K562 (cell line): Measurements from ENCODE around the gene WWP2. TPM values are rescaled to one million over a fixed set of nuclear protein-coding genes. Genes with fewer than 3 reads are reported as not detected.

Experiments
- ATAC-seq: fragments of 200-7000 bp; cut with Tn5 transposase; 3 replicates; pipeline ENCODE4 v1.9.1; 2020; ENCODE audit warnings: moderate library complexity
- BruUV-seq: library from RNA; stranded (reverse); fragments of 400-500 nt; replicated peaks from 2 replicates; lab custom pipeline; 2021; lab: Mats Ljungman, UMichigan
- CTCF ChIA-PET: fragments of 300-600 bp; formaldehyde crosslinking; extraction: SDS; loops from one replicate; lab custom pipeline; 2021; ENCODE audit warnings: low intra/inter-chr PET ratio; lab: Yijun Ruan, JAX
- POLR2A ChIA-PET: fragments of 300-600, 350-650 bp; sonication (Branson Sonifier 250); formaldehyde crosslinking; extraction: SDS; loops from one replicate; lab custom pipeline; 2021; ENCODE audit warnings: antibody characterized with exemption, inconsistent platforms; lab: Yijun Ruan, JAX
- DNase-seq, 4 experiments: peaks; one replicate each; pipeline versions ENCODE4 v3.0.0 to v3.0.0-alpha.2; 2011 to 2018; ENCODE audit warnings: low spot score in 3 of 4, mixed read lengths in 3 of 4; ENCODE audit errors: extremely low read depth in 1 of 4
- FAIRE-seq: peaks from 2 replicates; lab custom pipeline; 2011; peaks lifted over from hg19 to GRCh38; lab: Jason Lieb, UNC
- H2AFZ ChIP-seq: 2 replicates; pipeline ENCODE4 v1.6.0; 2011; ENCODE audit warnings: low read depth, low read length, control low read depth, inconsistent platforms
- H3K27ac ChIP-seq: fragments of 200-600 bp; 3 replicates; pipeline ENCODE4 v1.8.0; 2011; ENCODE audit warnings: low read depth, mild to moderate bottlenecking, control low read depth, inconsistent platforms, low read length, moderate library complexity, mixed read lengths; ENCODE audit errors: extremely low read depth
- H3K27me3 ChIP-seq, 2 experiments: fragments of 300-600 bp in 1 of 2; 2 replicates in 1 of 2; 3 replicates in 1 of 2; pipeline versions ENCODE4 v1.6.0 to v1.8.0; 2011; ENCODE audit warnings: inconsistent platforms in 2 of 2, low read length in 2 of 2, mild to moderate bottlenecking in 1 of 2, mixed read lengths in 1 of 2, moderate library complexity in 1 of 2; ENCODE audit not compliant: control insufficient read depth in 2 of 2, insufficient read depth in 2 of 2
- H3K36me3 ChIP-seq: fragments of 300-600 bp; 3 replicates; pipeline ENCODE4 v1.8.0; 2011; ENCODE audit warnings: mild to moderate bottlenecking, low read length, inconsistent platforms; ENCODE audit not compliant: control insufficient read depth, insufficient read depth
- H3K4me1 ChIP-seq, 2 experiments: fragments of 200-600 bp in 1 of 2; replicated peaks in 1 of 2; 2 replicates in 1 of 2; 3 replicates in 1 of 2; pipeline versions ENCODE4 v1.5.1 to v1.8.0; 2011; ENCODE audit warnings: inconsistent platforms in 2 of 2, low read length in 2 of 2, mild to moderate bottlenecking in 1 of 2, mixed read lengths in 1 of 2, moderate library complexity in 1 of 2; ENCODE audit not compliant: control insufficient read depth in 2 of 2, insufficient read depth in 2 of 2
- H3K4me2 ChIP-seq: 2 replicates; pipeline ENCODE4 v1.6.1; 2011; ENCODE audit warnings: low read length, control low read depth, inconsistent platforms, mixed read lengths; ENCODE audit not compliant: insufficient read depth
- H3K4me3 ChIP-seq: fragments of 200-600 bp; sonication (generic), shearing (Covaris generic); 2 replicates; pipeline ENCODE4 v1.5.1; 2016; ENCODE audit warnings: control low read depth, inconsistent platforms
- H3K79me2 ChIP-seq: fragments of 200-600 bp; 3 replicates; pipeline ENCODE4 v1.8.0; 2011; ENCODE audit warnings: low read length, inconsistent platforms; ENCODE audit not compliant: control insufficient read depth, insufficient read depth
- H3K9ac ChIP-seq, 2 experiments: 2 replicates each; pipeline versions ENCODE4 v1.6.0 to v1.6.1; 2011; ENCODE audit warnings: low read depth in 2 of 2, low read length in 2 of 2, control low read depth in 1 of 2, inconsistent platforms in 1 of 2, mild to moderate bottlenecking in 1 of 2, mixed read lengths in 1 of 2; ENCODE audit not compliant: insufficient read depth in 1 of 2
- H3K9me1 ChIP-seq: one replicate; pipeline ENCODE4 v1.6.0; 2011; ENCODE audit warnings: inconsistent platforms, mild to moderate bottlenecking, low read length, moderate library complexity; ENCODE audit not compliant: control insufficient read depth, insufficient read depth
- H3K9me3 ChIP-seq: replicated peaks from 2 replicates; pipeline ENCODE4 v1.5.1; 2011; ENCODE audit warnings: low read depth, low read length, inconsistent platforms; ENCODE audit not compliant: control insufficient read depth, insufficient read depth
- H4K20me1 ChIP-seq: replicated peaks from 2 replicates; pipeline ENCODE4 v1.6.1; 2011; ENCODE audit warnings: low read length, inconsistent platforms, mixed read lengths; ENCODE audit not compliant: control insufficient read depth, insufficient read depth
- BDP1 ChIP-seq: IDR thresholded peaks from 3 replicates; pipeline ENCODE4 v1.6.1; 2011; ENCODE audit not compliant: insufficient read length, insufficient read depth
- CAMTA2 ChIP-seq: fragments of 250-450 bp; sonication (Bioruptor Pico); conservative IDR thresholded peaks from 2 replicates; pipeline ENCODE4 v1.5.1; 2022
- CBFA2T2 ChIP-seq: fragments of 450-650 bp; conservative IDR thresholded peaks from 2 replicates; pipeline ENCODE4 v1.6.1; 2017; ENCODE audit warnings: mild to moderate bottlenecking
- CBFA2T3 ChIP-seq: fragments of 450-650 bp; IDR thresholded peaks from 2 replicates; pipeline ENCODE4 v1.6.1; 2017
- DNMT1 ChIP-seq: fragments of 450-650 bp; IDR thresholded peaks from 2 replicates; pipeline ENCODE4 v1.6.1; 2016; ENCODE audit warnings: antibody characterized with exemption, mild to moderate bottlenecking
- HDAC3 ChIP-seq: fragments of 450-650 bp; IDR thresholded peaks from 2 replicates; pipeline ENCODE4 v1.6.1; 2018; ENCODE audit warnings: borderline replicate concordance, mild to moderate bottlenecking, moderate library complexity; ENCODE audit not compliant: partially characterized antibody
- ZBTB2 ChIP-seq: fragments of 450-650 bp; IDR thresholded peaks from 2 replicates; pipeline ENCODE4 v1.6.1; 2016; ENCODE audit warnings: antibody characterized with exemption
- ZNF124 ChIP-seq: sonication (generic); formaldehyde crosslinking; IDR thresholded peaks from 2 replicates; pipeline ENCODE4 v1.8.1; 2022; ENCODE audit warnings: missing genetic modification reagents
- ZNF280B ChIP-seq: fragments of 250-450 bp; sonication (Bioruptor Pico); IDR thresholded peaks from 2 replicates; pipeline ENCODE4 v1.5.1; 2021; ENCODE audit warnings: mild to moderate bottlenecking
- WGBS: fragments of 100-300 bp; shearing (Covaris generic); methylation state at CpG from one replicate; pipeline ENCODE4 v1.1.6; 2016; ENCODE audit warnings: low coverage, mixed read lengths; ENCODE audit not compliant: insufficient coverage; ENCODE audit errors: missing lambda C conversion rate; 5-methylcytosine and 5-hydroxymethylcytosine counted together
- in situ Hi-C: fragments of 300-500 bp; cut with MboI; formaldehyde crosslinking; loops from 4 replicates; pipeline ENCODE4 v1.15.0; 2018; ENCODE audit warnings: inconsistent platforms, mixed read lengths
- intact Hi-C: fragments of 100-400 bp; cut with micrococcal nuclease; formaldehyde crosslinking; loops from 2 replicates; pipeline ENCODE4 v1.14.2; 2022
- polyA plus RNA-seq, 8 experiments: library from polyadenylated mRNA; depleted of rRNA in 4 of 8; stranded (reverse) in 5 of 8; unstranded in 3 of 8; fragments of >200 nt; fragmentation: Nextera tagmentation in 2 of 8; fragmentation: Illumina TruSeq in 1 of 8; extraction: Ambion mirVana in 2 of 8; extraction: Trizol in 1 of 8; gene quantifications; 2 replicates each; pipeline versions ENCODE4 v1.2.1 to v1.2.3, GENCODE V29; 2011 to 2014; ENCODE audit warnings: inconsistent platforms in 1 of 8, missing spikeins in 1 of 8
- total RNA-seq, 7 experiments: library from RNA; depleted of rRNA in 6 of 7; stranded (reverse); fragments of >200 nt in 6 of 7; fragmentation: Illumina TruSeq in 2 of 7; extraction: Trizol in 2 of 7; gene quantifications; 2 replicates each; pipeline versions ENCODE4 v1.2.1 to v1.2.3, GENCODE V29; 2011 to 2021; ENCODE audit warnings: low replicate concordance in 1 of 7

The WWP2 gene
- total and polyA plus RNA-seq, 9 of the 15 experiments (the other 6 are each of a cell fraction or from before 2014, with no cell fraction given) = 1.9 to 34.4 (median 14.6) TPM

GRCh38 chr16:69855592-69855991 is 93.5 kb downstream of the WWP2 start:
- Histone ChIP-seq H3K4me3 (no peak overlapping the region), H3K4me2 (no peak overlapping the region), H3K9me3 (no peaks in the 10 kb centered on the region), H3K79me2 (no peaks in the 10 kb centered on the region), H3K9me1 (no peaks in the 10 kb centered on the region), H3K27me3 (no peaks in the 10 kb centered on the region), H3K36me3 (peaks cover 6% of the 10 kb centered on the region; the same call in 1 of the 3 replicates), H3K4me1 (no peaks in the 10 kb centered on the region), H4K20me1 (no peaks in the 10 kb centered on the region; the same call in 1 of the 2 replicates), H3K9ac (no peak overlapping the region), H2AFZ (no peak overlapping the region), H3K27ac (no peak overlapping the region)
- no TSS peak for BruUV-seq
- FAIRE-seq (no peak), DNase-seq (no peak), ATAC-seq (no peak)
- intact Hi-C loops (loop anchor here (5.0 kb wide), 1 partner anchor 58 kb away; no protein-coding TSS in a partner anchor), in situ Hi-C loops (no loop called here)
- WGBS = 33% methylated on average over 2 of the region's 2 CpGs
- ChIA-PET POLR2A (no interaction called here), CTCF (no interaction called here)
- no peak for TF ChIP-seq CBFA2T2
- no peak for TF ChIP-seq CBFA2T3
- no peak for TF ChIP-seq HDAC3
- no peak for TF ChIP-seq ZNF280B
- TF ChIP-seq ZNF124 (CRISPR knock-in tag) = no peak
- TF ChIP-seq DNMT1 = no peak
- no peak for TF ChIP-seq CAMTA2 (CRISPR knock-in tag)
- TF ChIP-seq BDP1 = no peak
- no peak for TF ChIP-seq ZBTB2
